GM19395 (cell line): ENCODE measurements around the gene GPRC5C.

Experiments
- ATAC-seq: cut with Tn5 transposase; IDR thresholded peaks from one replicate; pipeline ENCODE4 v1.9.1; 2021; ENCODE audit warnings: mild to moderate bottlenecking, moderate library complexity; ENCODE audit not compliant: unreplicated experiment

GPRC5C gene

DNA sequence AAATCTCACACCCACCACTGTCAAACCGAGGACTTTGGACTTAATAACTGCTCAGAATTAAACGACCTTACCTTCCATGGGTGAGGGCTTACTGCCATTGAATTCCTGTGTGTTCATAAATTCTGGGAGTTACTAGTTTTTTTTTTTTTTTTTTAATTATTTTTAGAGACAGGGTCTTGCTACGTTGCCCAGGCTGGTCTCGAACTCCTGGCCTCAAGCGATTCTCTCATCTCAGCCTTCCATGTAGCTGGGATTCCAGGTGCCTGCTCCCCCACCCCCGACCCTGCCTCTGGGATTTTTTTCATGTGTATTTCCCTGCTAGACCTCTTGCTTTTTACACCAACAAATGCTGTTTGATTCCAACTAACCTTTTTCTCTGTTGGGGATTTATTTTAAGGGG, 19.7 kb downstream of the GPRC5C start:
- ATAC-seq: no peak

DNA sequence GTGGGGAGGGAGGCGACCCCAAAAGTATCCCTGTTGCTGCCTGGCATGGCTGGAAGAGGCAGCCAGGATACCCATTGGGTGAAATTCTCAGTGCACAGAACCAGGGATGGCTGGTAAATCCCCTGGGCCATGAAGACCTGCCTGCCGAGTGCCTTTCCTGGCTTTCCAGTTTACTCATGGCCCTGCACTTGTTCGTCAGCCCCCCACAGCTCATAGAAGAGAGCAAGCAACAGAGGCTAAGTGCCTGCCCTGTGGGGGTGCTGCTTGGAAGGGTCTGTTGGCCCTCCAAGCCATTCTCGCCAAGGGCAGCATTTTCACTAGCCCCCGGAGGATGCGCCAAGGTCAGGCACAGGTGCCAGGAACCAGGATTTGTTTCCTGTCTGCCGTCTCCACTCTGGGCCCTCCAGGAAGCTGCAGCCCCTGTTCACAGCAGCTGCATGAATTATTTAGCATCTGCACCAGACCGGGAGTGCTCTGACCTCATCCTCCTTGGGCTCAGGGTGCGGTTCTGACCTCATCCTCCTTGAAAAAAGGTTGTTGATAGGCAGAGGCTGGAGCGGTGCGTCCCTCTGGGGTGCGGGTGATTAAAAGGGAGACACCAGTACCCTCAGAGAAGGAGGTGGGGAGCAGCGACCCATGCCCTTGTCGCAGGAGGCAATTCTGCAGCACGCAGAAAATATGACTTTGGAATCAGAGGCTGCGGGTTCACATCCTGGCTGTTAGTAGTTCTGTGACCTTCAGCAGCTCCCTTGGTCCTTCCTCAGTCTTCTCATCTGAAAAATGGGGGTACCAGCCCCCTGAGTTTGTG, 20.3 kb downstream of the GPRC5C start:
- ATAC-seq: no peak

GRCh38 chr17:74452841-74453661, 21.2 kb downstream of the GPRC5C start:
- ATAC-seq: no peak

GRCh38 chr17:74453665-74454196, 21.8 kb downstream of the GPRC5C start:
- peak; percentile 26 for ATAC-seq

GRCh38 chr17:74454197-74455024, 22.5 kb downstream of the GPRC5C start:
- ATAC-seq: peak; percentile 86

- no peak for ATAC-seq
These were observed 23.2 kb downstream of the GPRC5C start for GRCh38 chr17:74455025-74455545.

- no peak for ATAC-seq
These were observed 23.9 kb downstream of the GPRC5C start for GRCh38 chr17:74455821-74456220.

DNA sequence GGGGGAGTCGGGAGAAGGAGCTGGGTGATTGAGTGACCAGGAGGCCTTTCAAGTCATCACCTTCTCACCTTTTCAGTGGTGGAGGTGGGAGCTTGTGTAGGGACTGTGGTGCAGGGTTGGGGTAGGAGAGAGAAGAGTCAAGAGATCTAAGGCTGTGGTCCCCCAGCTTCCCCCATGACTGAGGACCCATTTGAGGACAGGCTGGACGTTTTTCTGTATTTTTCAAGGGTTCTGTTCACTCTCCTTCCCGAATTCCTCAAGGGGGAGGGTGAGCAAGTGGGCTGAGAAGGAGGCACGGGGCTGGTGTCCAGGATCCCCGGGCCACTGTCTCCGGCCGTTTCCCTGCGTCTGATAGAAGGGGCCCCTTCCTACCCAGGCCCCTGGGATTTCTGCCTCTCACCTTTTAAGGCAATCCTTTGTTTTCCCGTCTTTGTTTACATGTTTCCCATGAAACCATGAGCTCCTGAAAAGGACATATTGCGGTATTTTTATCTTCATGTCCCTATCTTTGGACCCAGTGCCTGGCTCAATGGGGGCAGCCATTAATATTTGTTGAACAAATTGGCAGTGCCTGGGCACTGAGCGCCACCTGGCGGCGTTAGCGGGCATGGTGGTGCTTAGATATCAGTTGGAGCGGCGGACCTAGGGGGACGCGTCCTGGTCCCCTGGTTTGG, 25.4 kb downstream of the GPRC5C start:
- ATAC-seq: no peak

- ATAC-seq: no peak
These were observed 25.9 kb downstream of the GPRC5C start for GRCh38 chr17:74457820-74458166.

- ATAC-seq: no peak
These were observed 26.9 kb downstream of the GPRC5C start for GRCh38 chr17:74458835-74459234.

DNA sequence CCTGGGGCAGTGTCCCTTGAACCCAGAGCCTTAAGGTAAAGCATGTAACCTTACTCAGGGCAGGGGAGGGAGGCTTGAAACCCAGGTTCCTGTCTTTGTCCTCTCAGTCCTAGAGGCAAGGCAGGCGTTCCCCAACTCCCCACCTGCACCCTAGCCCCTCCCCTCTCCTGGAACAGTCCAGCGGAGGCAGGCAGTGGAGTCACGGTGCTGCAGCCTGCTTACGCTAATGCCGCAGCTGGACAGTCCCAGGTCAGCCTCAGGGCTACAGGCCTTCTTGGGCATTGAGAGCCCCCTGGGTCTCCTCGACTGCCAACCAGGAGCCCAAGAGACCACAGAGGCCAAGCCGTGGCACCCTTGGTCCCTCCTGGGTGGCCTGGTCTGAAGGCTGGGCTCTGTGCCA, 27.7 kb downstream of the GPRC5C start:
- no peak for ATAC-seq

- no peak for ATAC-seq
These were observed 28.4 kb downstream of the GPRC5C start for GRCh38 chr17:74460241-74460640.

DNA sequence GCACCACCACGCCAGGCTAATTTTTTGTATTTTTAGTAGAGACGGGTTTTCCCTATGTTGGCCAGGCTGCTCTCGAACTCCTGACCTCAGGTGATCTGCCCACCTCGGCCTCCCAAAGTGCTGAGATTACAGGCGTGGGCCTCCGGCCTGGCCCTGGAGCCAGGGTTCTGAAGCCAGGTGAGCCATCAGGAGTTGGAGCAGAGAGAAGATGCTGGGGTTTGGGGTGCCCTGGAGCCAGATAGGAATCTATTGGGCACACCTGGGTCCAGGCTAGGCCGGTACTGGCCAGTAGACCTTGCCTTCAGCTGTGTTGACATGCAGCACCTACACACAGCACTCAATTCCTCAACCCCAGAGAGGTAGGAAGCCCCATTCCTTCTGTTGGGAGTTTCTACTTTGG, 29.1 kb downstream of the GPRC5C start:
- ATAC-seq: no peak

DNA sequence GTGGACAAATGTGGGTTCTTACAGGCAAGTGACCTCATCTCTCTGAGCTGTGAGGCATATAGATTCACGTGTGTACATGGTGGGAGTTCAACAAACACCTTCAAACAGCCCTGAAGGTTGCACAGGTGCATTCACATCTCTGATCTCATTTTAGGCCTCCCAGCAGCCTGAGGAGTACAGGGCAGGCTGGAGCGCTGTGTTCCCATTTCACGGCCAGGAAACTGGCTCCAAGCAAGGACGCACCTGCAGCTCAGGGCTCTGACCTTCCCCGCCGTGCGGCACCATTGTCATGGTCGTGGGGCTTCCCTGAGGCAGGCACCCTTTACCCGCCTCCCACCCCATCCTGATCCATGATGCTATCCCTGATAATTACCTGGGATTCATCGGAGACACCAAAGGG, 29.7 kb downstream of the GPRC5C start:
- ATAC-seq: no peak

DNA sequence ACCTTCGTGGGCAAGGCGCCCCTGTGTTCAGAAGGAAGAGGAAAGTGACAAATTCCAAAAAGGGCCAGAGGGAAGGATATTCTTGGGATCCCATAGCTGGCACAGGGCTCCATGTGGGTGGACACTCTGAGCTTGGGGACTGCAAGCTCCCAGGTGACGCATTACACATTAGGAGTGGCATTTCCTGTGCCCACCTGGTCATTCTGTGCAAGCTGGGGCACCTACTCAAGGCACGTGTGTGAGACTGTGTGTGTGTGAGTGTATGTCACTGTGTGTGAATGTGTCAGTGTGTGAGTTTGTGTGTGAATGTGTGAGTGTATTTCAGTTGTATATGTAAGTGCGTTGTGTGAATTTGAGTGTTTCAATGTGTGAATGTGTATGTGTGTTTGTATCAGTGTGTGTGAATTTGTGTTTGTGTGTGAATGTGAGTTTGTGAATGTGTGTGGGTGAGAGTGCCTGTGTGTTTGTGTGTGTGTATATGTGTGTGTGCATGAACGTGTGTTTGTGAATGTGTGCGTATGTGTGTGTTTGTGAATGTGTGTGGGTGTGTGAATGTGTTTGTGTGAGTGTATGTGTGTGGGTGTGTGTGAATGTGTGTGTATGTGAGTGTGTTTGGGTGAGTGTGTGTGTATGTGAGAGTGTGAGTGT, 33.0 kb downstream of the GPRC5C start:
- no peak for ATAC-seq

DNA sequence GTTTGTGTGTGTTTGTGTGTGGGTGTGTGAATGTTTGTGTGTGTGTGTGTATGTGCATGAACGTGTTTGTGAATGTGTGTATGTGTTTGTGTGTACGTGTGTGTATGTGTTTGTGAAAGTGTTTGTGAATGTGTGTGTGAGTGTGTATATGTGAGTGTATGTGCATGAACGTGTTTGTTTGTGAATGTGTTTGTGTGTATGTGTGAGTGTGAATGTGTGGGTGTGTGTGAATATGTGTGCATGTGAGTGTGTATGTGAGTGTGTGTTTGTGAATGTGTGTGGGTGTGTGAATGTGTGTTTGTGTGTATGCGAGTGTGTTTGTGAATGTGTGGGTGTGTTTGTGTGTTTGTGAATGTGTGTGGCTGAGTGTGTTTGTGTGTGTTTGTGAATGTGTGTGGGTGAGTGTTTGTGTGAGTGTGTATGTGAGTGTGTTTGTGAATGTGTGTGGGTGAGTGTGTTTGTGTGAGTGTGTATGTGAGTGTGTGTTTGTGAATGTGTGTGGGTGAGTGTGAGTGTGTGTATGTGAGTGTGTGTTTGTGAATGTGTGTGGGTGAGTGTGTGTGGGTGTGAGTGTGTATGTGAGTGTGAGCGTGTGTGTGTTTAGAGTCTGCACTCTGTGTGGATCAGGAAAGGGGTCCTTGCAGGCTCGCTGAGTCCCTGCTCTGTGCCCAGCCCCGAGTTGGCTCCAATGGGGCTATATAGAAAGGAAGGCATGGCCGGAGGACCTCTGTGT, 33.7 kb downstream of the GPRC5C start:
- ATAC-seq: no peak

DNA sequence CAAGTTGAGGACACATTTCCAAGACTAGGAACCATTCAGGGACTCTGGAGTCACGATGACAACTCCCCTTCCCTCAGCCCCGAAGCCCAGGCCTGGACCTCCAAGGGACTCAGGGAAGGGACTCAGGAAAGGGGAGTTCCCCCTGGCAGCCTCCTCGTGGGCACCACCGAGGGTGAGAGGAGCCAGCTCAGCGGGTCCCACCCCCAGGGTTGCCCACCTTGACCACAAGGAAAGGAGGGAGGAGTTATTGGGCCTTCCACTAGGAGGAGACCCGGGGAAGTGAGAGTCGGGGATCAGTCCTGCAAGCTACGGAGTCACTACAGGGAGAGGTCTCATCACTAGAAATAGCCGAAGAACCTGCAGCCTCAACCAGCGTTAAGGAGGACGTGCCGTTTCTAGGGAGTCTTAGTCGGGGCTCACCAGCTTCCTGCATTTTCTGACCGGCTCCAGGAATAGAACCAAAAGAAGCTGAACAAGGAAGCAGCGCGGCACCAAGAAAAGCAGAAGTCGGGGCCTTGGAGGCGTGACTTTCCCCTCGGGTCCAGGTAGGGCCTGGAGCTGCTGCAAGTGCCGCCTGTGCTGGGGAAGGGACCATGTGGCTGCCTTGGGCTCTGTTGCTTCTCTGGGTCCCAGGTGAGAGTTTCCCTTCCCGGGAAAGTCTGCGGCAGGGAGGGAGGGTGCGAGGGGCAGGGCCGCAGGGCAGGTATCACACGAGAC, 34.4 kb downstream of the GPRC5C start, which contains the start of gene CD300A:
CD300A (plus strand) TSS at position 524 of the 717 bp plus-strand sequence; CDS start at position 594, 70 bp downstream.
- ATAC-seq: no peak

- no peak for ATAC-seq
These were observed 34.9 kb downstream of the GPRC5C start for GRCh38 chr17:74466828-74467184.
